H9 (cell line): Measurements from ENCODE around the gene CAVIN2. TPM values are rescaled to one million over a fixed set of nuclear protein-coding genes. Genes with fewer than 3 reads are reported as not detected.

Source experiments
- DNase-seq: peaks from one replicate; pipeline ENCODE4 v3.0.0-alpha.2; 2017
- H2AFZ ChIP-seq: one replicate; pipeline ENCODE4 v1.6.1; 2013; ENCODE audit warnings: mild to moderate bottlenecking, low read length, control low read depth, moderate library complexity
- H2AK5ac ChIP-seq: 2 replicates; pipeline ENCODE4 v1.6.1; 2013; ENCODE audit warnings: low read length, control low read depth, mixed read lengths; ENCODE audit not compliant: insufficient read length
- H2BK120ac ChIP-seq: one replicate; pipeline ENCODE4 v1.6.1; 2013; ENCODE audit warnings: low read depth, mild to moderate bottlenecking, low read length, control low read depth, inconsistent platforms; ENCODE audit not compliant: poor library complexity, severe bottlenecking
- H2BK12ac ChIP-seq: 2 replicates; pipeline ENCODE4 v1.6.1; 2013; ENCODE audit warnings: low read length, control low read depth, mixed read lengths, low read depth; ENCODE audit not compliant: insufficient read length
- H2BK15ac ChIP-seq: 2 replicates; pipeline ENCODE4 v1.6.1; 2013; ENCODE audit warnings: low read depth, low read length, control low read depth
- H2BK20ac ChIP-seq: one replicate; pipeline ENCODE4 v1.6.1; 2013; ENCODE audit warnings: low read depth, mild to moderate bottlenecking, low read length, control low read depth, inconsistent platforms; ENCODE audit not compliant: poor library complexity, severe bottlenecking
- H2BK5ac ChIP-seq: 2 replicates; pipeline ENCODE4 v1.6.1; 2013; ENCODE audit warnings: low read length, control low read depth, mixed read lengths; ENCODE audit not compliant: insufficient read length
- H3K14ac ChIP-seq: 2 replicates; pipeline ENCODE4 v1.6.1; 2013; ENCODE audit warnings: low read length, control low read depth; ENCODE audit not compliant: insufficient read depth
- H3K18ac ChIP-seq: 2 replicates; pipeline ENCODE4 v1.6.1; 2013; ENCODE audit warnings: low read depth, mild to moderate bottlenecking, mixed read lengths, low read length, control low read depth; ENCODE audit not compliant: insufficient read length
- H3K23ac ChIP-seq: 2 replicates; pipeline ENCODE4 v1.6.1; 2013; ENCODE audit warnings: low read length, control low read depth, mixed read lengths, low read depth; ENCODE audit not compliant: insufficient read length
- H3K23me2 ChIP-seq: 2 replicates; pipeline ENCODE4 v1.6.1; 2013; ENCODE audit warnings: low read depth, mild to moderate bottlenecking, mixed read lengths, low read length, control low read depth; ENCODE audit not compliant: insufficient read length, poor library complexity, severe bottlenecking
- H3K27ac ChIP-seq: 2 replicates; pipeline ENCODE4 v1.5.1; 2013; ENCODE audit warnings: low read length, control low read depth, mixed read lengths, low read depth; ENCODE audit not compliant: insufficient read length
- H3K27me3 ChIP-seq: 2 replicates; pipeline ENCODE4 v1.6.1; 2013; ENCODE audit warnings: low read length, control low read depth, inconsistent platforms; ENCODE audit not compliant: insufficient read depth
- H3K4ac ChIP-seq: 2 replicates; pipeline ENCODE4 v1.6.1; 2013; ENCODE audit warnings: low read depth, mild to moderate bottlenecking, control low read depth, inconsistent platforms, low read length, moderate library complexity
- H3K4me1 ChIP-seq: 2 replicates; pipeline ENCODE4 v1.6.1; 2013; ENCODE audit warnings: low read length, control low read depth, inconsistent platforms; ENCODE audit not compliant: insufficient read depth
- H3K4me2 ChIP-seq: 2 replicates; pipeline ENCODE4 v1.6.1; 2013; ENCODE audit warnings: low read length, control low read depth, mixed read lengths; ENCODE audit not compliant: insufficient read length, insufficient read depth
- H3K56ac ChIP-seq: 2 replicates; pipeline ENCODE4 v1.6.1; 2013; ENCODE audit warnings: low read depth, mild to moderate bottlenecking, mixed read lengths, low read length, control low read depth; ENCODE audit not compliant: insufficient read length
- H3K79me1 ChIP-seq: 2 replicates; pipeline ENCODE4 v1.6.1; 2013; ENCODE audit warnings: low read depth, mild to moderate bottlenecking, moderate library complexity, low read length, control low read depth, inconsistent platforms; ENCODE audit not compliant: insufficient read depth, poor library complexity, severe bottlenecking
- H3K79me2 ChIP-seq: 2 replicates; pipeline ENCODE4 v1.6.1; 2013; ENCODE audit warnings: low read length, control low read depth, inconsistent platforms; ENCODE audit not compliant: insufficient read depth
- H3K9ac ChIP-seq: 2 replicates; pipeline ENCODE4 v1.6.1; 2013; ENCODE audit warnings: low read length, control low read depth, mixed read lengths; ENCODE audit not compliant: insufficient read length; ENCODE audit errors: extremely low read depth
- H3K9me3 ChIP-seq: one replicate; pipeline ENCODE4 v1.6.1; 2013; ENCODE audit warnings: low read depth, low read length, inconsistent platforms; ENCODE audit not compliant: control insufficient read depth
- H3T11ph ChIP-seq: one replicate; pipeline ENCODE4 v1.6.1; 2013; ENCODE audit warnings: mild to moderate bottlenecking, low read length, control low read depth, inconsistent platforms
- H4K20me1 ChIP-seq: one replicate; pipeline ENCODE4 v1.6.1; 2013; ENCODE audit not compliant: control insufficient read depth, insufficient read length, insufficient read depth
- H4K5ac ChIP-seq: 2 replicates; pipeline ENCODE4 v1.6.1; 2013; ENCODE audit warnings: low read depth, mild to moderate bottlenecking, mixed read lengths, low read length, control low read depth; ENCODE audit not compliant: insufficient read length
- H4K8ac ChIP-seq: replicated peaks from 2 replicates; pipeline ENCODE4 v1.6.1; 2013; ENCODE audit warnings: low read length, control low read depth, mixed read lengths, low read depth; ENCODE audit not compliant: insufficient read length
- H4K91ac ChIP-seq: 2 replicates; pipeline ENCODE4 v1.6.1; 2013; ENCODE audit warnings: low read depth, mild to moderate bottlenecking, moderate library complexity, mixed read lengths, low read length, control low read depth; ENCODE audit not compliant: insufficient read length
- H3K27ac Mint-ChIP-seq, 3 experiments: 2 replicates in 2 of 3; 3 replicates in 1 of 3; pipeline ENCODE4 v1.8.0; 2020 to 2021; ENCODE audit warnings: mixed read lengths in 3 of 3, mild to moderate bottlenecking in 1 of 3, moderate library complexity in 1 of 3
- H3K27me3 Mint-ChIP-seq: 2 replicates; pipeline ENCODE4 v1.8.0; 2021; ENCODE audit warnings: low read depth, mild to moderate bottlenecking, moderate library complexity, mixed read lengths
- H3K36me3 Mint-ChIP-seq, 3 experiments: 2 replicates in 2 of 3; 3 replicates in 1 of 3; pipeline ENCODE4 v1.8.0; 2020 to 2021; ENCODE audit warnings: low read depth in 3 of 3, mixed read lengths in 3 of 3; ENCODE audit not compliant: insufficient read depth in 1 of 3
- H3K4me1 Mint-ChIP-seq, 2 experiments: 2 replicates each; pipeline ENCODE4 v1.8.0; 2020; ENCODE audit warnings: mixed read lengths in 2 of 2
- H3K4me3 Mint-ChIP-seq, 2 experiments: 2 replicates in 1 of 2; 3 replicates in 1 of 2; pipeline ENCODE4 v1.8.0; 2020 to 2021; ENCODE audit warnings: mild to moderate bottlenecking in 2 of 2, mixed read lengths in 2 of 2, moderate library complexity in 1 of 2
- H3K9me3 Mint-ChIP-seq, 2 experiments: 2 replicates in 1 of 2; 3 replicates in 1 of 2; pipeline ENCODE4 v1.8.0; 2020; ENCODE audit warnings: mild to moderate bottlenecking in 2 of 2, mixed read lengths in 2 of 2, moderate library complexity in 1 of 2
- CTCF ChIP-seq: fragments of 200-600 bp; sonication (generic); conservative IDR thresholded peaks from 3 replicates; pipeline ENCODE4 v1.8.0; 2021; ENCODE audit warnings: antibody characterized with exemption, mild to moderate bottlenecking
- WGBS: extraction: QIAGEN DNeasy Blood & Tissue Kit; methylation state at CpG from one replicate; pipeline ENCODE4 v1.1.7; 2013; ENCODE audit warnings: missing lambda C conversion rate, low lambda C conversion rate, mixed read lengths; ENCODE audit not compliant: insufficient read length; ENCODE audit errors: extremely low coverage; 5-methylcytosine and 5-hydroxymethylcytosine counted together
- total RNA-seq: library from RNA; stranded (reverse); gene quantifications from 2 replicates; pipeline ENCODE4 v1.2.1, GENCODE V29; 2021

The CAVIN2 gene
- total RNA-seq, 1 experiment from 2014 or later, result not detected

GRCh38 chr2:191881982-191882816 lies 35.3 kb upstream of the CAVIN2 start:
- no peak overlapping the region for H2BK120ac ChIP-seq
- no peaks in the 10 kb centered on the region for H4K20me1 ChIP-seq
- no peak overlapping the region for H2AK5ac ChIP-seq
- no peak overlapping the region for H4K5ac ChIP-seq
- Mint-ChIP-seq H3K27ac (no peak overlapping the region), H3K27me3 (no peaks in the 10 kb centered on the region), H3K4me1 (no peaks in the 10 kb centered on the region; a peak in 1 of 4 replicates), H3K9me3 (no peaks in the 10 kb centered on the region), H3K36me3 (peaks cover 0 to 3% (median 3%) of the 10 kb centered on the region in 3 experiments; a peak in 5 of 7 replicates), H3K4me3 (no peak overlapping the region)
- H3K23ac ChIP-seq, result no peak overlapping the region
- no peak overlapping the region for H3K14ac ChIP-seq
- no peak overlapping the region for H3T11ph ChIP-seq
- no peak overlapping the region for H4K91ac ChIP-seq
- no peak overlapping the region for H2BK5ac ChIP-seq
- H3K18ac ChIP-seq, result no peak overlapping the region
- H4K8ac ChIP-seq, result no peak overlapping the region
- no peak overlapping the region for H2BK15ac ChIP-seq
- no peaks in the 10 kb centered on the region for H3K9me3 ChIP-seq
- no peaks in the 10 kb centered on the region for H3K79me2 ChIP-seq
- H3K4ac ChIP-seq, result no peak overlapping the region
- no peak overlapping the region for H3K4me2 ChIP-seq
- H2BK12ac ChIP-seq, result no peak overlapping the region
- H3K27me3 ChIP-seq, result no peaks in the 10 kb centered on the region
- no peak overlapping the region for H3K56ac ChIP-seq
- no peaks in the 10 kb centered on the region for H3K79me1 ChIP-seq
- no peaks in the 10 kb centered on the region for H3K4me1 ChIP-seq
- no peak overlapping the region for H3K9ac ChIP-seq
- WGBS, result no CpG with 5 or more reads among the region's 34 CpGs
- DNase-seq, result no peak
- TF ChIP-seq CTCF, result no peak
- no peak overlapping the region for H3K27ac ChIP-seq
- H3K23me2 ChIP-seq, result no peaks in the 10 kb centered on the region
- no peak overlapping the region for H2BK20ac ChIP-seq
- H2AFZ ChIP-seq, result no peak overlapping the region
